Inflammatory macrophage treated with lipopolysaccharide for 1 hour (primary cell): ENCODE measurements around the gene ANKRD13C.
A peak's percentile ranks its signal among the peaks of the same experiment; 100 is the strongest.
"Not testable (repeated sequence)": the region's sequence is repeated elsewhere in the genome, so short reads cannot be mapped to it uniquely, and the experiment has no call there.

Experiments used
- DNase-seq, 2 donors: peaks; one replicate each; pipeline ENCODE4 v3.0.0-alpha.2; 2020 to 2022

ANKRD13C gene

DNA sequence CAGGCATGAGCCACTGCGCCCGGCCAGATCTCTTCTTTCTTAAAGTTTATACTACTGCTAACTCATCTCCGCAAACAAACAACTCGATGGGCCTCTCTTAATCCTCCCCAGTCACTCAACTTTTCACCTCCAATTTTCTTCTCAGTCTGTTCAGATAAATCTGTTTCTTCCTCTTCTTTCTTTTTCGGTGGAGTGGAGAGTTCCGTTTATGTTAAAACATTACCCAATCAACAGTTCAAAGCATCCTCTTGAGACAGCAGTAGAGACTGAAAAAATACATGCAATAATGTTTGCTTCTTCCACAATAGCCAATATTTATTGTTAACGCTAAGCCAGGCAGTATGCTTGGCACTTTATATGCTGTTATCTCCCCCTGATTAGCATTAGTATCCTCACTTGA lies 1.4 kb upstream of the ANKRD13C start:
- peak; percentile 31 to 46 for DNase-seq

DNA sequence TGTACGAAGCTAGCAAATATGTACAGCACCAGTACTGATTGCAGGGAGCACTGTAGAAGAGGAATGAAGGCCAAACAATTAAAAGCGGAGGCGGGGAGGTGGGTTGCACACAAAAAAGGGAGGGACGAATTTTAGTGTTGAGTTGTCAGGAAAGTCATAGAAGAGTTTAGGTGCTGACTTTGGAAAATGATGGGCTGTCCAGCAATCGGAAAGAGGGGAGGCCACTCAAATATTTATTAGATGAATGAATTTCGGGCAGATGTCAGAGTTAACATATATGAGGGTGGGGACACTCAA lies 537 bp upstream of the ANKRD13C start:
- DNase-seq = no peak

DNA sequence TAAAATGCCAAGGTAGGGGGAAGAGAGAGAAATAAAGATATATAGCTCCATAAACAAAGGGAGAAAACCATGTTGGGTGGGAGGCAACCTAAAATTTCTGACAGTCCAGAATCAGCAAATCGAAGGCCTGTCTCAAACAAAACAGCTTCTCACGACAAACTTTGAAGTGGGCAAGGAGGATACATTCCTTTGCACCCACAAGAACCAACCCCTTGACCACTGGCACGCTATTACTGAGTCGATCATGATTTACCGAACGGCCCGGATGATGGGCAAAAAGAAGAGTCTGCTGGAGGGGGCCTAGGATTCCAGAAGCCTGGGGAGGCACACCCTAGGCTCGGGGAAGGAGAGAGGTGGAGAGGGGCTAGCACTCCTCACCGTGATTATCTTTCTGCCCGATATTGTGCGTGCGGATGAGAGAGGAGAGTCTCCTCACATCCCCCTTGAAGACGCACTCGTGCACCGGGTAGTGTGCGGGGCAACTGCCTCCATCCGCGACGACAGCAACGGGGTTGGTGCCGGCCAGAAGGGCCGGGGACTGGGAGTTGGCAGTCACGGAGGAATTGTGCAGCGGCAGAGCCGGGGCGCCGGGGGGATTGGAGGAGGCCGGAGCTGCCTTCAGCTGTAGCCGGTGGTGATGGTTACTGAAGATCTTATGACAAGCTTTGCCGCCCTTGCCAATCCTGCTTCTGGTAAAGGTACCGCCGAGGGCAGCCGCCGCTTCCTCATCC lies 756 bp downstream of the ANKRD13C start:
- no peak for DNase-seq

DNA sequence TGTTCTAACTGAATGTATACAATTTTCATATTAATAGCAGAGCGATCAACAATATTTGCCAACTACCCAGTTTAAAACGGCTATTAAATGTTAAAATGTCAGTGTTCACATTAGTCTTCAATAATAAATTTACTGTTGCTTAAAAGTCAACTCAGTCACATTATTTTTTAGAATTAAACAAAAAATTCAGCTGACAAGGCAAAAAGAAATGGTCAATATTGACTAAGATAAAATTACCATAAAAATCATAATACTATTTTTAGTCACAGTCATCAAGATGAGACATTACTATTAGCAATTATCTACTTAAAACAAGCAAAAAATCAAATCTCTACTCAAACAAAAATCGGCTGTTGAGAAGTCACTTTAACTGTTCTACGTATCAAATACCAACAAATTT lies 1.5 kb downstream of the ANKRD13C start:
- DNase-seq = no peak

DNA sequence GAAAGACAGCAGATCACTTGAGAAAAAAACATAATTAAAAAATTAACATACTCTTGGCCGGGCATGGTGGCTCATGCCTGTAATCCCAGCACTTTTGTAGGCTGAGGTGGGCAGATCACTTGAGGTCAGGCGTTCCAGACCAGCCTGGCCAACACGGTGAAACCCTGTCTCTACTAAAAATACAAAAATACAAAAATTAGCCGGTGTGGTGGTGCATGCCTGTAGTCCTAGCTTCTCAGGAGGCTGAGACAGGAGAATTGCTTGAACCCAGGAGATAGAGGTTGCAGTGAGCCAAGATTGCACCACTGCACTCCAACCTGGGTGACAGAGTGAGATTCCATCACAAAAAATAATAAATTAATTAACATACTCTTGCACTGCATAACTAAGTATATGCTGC lies 4.7 kb downstream of the ANKRD13C start:
- DNase-seq = not testable (repeated sequence)

DNA sequence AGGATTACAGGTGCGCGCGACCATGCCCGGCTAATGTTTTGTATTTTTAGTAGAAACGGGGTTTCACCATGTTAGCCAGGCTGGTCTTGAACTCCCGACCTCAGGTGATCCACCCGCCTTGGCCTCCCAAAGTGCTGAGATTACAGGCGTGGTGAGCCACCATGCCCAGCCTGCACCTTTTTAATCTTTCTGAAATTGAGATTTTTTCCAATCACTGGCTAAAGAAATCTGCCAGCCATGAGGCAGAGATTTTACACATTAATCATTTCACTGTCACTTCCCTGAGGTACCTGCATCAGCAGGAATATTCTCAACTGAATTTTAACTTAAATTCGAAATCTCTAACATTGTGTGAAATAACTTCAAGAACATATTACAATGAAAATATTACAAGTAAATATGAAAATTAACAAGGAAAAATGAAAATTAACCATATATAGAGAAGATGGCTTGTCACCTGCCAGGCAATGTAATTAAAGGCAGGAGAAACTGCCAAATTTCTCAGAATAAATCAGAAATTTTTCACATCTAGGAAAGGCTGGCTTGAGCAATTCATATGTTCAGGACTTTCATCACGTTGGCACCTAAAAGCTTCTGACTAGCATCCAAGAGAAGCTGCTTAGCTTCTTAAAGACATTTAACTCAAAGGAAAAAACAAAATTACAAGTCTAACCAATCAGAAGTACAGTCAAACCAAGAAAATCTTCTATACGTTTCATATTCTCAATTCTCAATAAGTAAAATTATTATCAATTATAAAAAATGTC lies 5.9 kb downstream of the ANKRD13C start:
- no peak for DNase-seq

DNA sequence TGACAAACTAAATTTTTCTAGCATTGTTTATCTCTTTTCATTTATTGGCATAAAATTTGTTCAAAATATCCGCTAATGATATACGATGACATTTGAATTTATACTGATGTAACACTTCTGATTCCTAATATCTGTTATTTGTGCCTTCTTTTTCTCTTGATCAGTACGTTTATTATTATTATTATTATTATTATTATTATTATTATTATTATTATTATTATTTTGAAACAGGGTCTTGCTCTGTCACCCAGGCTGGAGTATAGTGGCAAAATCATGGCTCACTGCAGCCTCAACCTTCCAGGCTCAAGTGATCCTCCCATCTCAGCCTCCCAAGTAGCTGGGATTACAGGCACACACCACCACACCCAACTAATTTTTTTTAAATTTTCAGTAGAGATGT lies 14.9 kb downstream of the ANKRD13C start:
- not testable (repeated sequence) for DNase-seq

DNA sequence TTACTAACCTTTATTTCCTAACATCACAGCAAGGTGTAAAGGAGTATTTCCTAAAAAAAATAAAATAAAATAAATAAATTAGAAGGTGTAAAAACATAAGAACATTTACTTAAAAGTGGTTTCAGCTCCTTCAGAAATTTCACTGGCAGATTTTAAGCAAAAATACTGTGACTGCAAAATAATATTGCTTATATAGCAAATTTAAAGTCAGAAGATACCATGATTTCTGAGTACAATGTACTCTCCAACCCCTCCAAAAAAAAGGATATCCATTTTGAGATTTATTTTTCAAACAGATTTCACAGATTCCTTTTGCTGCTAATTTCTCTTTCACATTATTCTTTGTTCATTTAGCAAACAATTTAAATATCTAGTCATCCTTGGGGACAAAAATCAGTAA lies 18.5 kb downstream of the ANKRD13C start:
- no peak for DNase-seq

DNA sequence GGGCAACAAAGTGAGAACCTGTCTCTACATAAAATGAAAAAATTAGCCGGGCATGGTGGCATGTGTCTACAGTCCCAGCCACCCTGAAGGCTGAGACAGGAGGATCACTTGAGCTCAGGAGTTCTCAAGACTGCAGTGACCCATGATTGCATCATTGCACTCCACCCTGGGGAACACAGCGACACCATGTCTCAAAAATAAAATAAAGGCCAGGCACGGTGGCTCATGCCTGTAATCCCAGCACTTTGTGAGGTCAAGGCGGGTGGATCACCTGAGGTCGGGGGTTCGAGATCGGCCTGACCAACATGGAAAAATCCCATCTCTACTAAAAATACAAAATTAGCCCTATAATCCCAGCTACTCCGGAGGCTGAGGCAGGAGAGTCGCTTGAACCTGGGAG lies 20.1 kb downstream of the ANKRD13C start:
- DNase-seq = no peak

DNA sequence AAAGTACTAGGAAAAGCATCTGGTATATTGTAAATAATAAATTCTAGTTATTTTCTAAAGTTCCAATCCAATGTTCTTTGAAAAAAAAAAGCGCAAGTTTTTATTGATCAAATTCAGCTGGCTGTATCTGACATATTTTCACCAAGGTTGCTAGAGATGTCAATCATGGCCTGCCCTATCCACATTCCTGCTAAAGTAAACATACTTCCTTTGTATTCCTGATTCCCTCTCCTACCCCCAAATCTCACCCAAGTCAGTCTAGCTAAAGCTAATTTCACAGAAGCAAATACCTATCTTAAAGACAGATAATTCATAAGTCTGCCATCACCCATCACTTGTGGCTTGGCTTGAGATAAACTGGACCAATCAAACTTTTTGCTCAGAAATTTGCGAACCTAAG lies 21.3 kb downstream of the ANKRD13C start:
- no peak for DNase-seq

DNA sequence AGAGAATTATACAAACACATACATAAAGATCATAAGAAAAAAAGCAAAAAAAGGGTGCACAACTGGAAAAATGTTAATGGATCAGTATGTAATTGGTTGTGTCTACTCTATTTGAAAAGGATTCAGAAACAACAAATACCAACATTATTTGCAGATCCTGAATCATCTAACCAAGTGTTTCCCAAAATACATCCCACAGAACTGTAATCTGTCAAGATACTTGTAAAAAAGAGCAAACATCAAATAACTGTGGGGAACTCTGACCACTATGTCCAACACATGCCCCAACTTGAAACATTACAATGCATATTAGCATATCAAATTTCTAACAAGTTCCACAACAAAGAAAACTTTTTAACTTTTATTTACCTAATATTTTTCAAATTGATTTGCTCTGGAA lies 22.6 kb downstream of the ANKRD13C start:
- no peak for DNase-seq

DNA sequence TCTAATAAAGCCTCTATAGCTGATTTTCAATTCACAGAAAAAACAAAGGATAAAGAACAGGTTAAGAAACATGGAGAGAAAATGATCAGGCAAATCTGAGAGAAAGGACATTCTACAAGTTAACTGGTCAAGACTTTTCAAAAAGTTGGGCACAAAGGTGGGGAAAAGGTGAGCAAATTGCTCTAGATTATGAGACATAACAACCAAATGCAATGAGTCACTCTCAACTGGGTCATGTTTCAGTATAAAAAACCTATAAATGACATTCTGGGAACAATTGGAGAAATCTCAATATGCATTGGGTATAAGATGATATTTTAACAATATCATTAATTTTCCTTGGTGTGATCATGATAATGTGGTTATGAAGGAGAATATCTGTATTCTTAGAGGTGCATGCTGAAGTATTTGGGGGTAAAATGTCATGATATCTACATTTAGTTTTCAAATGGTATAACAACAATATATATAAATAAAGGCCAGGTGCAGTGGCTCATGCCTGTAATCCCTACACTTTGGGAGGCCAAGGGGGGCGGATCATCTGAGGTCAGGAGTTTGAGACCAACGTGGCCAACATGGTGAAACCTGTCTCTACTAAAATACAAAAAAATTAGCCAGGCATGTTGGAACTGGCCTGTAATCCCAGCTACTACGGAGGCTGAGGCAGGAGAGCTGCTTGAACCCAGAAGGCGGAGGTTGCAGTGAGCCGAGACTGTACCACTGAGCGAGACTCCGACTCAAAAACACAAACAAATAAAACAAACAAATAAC lies 27.0 kb downstream of the ANKRD13C start:
- DNase-seq = no peak

DNA sequence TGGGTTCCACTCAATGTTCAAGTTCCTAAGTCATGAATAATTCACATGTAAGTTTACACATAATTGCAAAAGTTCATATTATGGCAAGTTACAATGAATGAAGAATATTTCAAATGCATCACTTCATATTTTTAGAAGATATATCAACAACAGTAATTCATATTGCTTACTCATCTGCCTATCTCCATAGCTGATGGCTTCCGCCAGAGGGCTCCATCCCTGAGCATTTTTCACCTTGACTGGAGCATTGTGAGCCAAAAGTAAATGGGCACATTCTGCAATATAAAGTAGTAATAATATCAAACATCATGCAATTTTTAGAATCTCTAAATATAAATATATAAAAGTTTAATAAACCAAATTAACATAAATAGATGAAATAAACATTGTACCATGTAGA lies 29.8 kb downstream of the ANKRD13C start:
- DNase-seq = no peak

DNA sequence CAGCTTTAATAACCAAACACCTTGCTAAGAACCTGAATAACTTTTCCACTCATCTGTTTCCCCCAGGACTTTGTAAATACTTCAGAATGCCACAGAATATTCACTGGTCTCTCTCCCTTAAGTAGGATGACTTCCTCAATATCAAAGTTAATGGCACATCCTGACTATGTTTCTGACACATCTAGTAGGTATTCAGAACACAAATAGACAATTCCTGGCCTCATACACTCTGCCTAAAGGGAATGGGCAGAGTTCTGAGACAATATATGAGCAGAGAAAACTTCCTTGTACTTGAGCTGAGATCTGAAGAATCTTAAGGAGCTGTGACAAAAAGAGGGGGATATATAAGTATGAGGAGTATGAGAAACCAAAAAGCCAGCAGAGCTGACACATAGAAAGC lies 34.8 kb downstream of the ANKRD13C start:
- DNase-seq = no peak

DNA sequence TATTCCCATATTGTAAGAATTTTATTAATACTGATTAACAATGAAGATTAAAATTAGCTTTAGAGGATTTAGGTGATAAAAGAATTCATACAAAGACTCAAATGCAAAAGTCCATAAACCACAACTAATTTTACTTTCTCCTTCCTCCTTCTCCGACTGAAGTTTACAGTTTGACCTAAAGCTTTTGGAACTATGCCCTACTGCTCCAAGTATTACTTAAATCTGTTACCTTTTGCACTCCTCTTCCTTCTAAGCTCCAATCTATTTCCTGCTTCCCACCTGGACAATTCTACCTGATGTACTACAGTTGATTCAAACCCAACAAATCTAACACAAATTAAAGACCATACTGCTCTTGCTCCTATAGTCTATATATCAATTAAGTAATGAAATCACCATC lies 36.3 kb downstream of the ANKRD13C start:
- DNase-seq = no peak

DNA sequence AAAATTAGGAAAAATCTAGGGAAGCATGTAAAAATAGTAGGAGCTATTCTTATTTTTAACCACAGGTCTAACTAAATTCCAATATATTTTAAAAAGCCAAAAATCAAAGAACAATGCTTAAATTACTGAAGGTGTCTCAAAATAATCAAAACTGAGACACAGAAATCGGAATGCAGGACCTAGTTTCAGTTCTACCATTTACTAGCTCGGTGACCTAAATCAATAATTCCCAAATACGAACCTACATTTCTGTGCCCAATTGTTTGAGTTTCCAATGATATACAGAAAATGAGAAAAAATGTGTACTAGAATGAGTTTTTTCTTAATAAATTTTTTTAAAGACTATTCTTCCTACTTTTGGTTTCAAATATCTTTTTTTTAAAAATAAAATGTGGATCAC lies 37.4 kb downstream of the ANKRD13C start:
- DNase-seq = no peak

DNA sequence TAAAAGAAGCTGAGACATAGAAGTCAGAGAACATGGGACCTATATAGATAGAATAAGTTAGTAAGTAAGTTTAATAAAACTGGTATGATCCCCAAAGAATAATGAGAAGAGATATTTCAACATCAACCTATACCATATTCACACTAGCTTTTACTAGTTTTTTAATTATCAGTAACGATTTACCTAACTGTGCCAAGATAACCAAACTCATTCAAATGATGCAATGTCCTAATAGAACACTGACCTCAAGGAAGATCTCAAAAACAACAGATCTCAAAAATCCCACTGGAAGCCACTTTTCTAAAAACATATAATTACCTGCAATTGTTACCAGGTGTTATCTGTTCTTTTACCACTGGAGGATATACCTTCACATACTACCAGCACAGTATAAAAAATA lies 38.7 kb downstream of the ANKRD13C start:
- DNase-seq = no peak

DNA sequence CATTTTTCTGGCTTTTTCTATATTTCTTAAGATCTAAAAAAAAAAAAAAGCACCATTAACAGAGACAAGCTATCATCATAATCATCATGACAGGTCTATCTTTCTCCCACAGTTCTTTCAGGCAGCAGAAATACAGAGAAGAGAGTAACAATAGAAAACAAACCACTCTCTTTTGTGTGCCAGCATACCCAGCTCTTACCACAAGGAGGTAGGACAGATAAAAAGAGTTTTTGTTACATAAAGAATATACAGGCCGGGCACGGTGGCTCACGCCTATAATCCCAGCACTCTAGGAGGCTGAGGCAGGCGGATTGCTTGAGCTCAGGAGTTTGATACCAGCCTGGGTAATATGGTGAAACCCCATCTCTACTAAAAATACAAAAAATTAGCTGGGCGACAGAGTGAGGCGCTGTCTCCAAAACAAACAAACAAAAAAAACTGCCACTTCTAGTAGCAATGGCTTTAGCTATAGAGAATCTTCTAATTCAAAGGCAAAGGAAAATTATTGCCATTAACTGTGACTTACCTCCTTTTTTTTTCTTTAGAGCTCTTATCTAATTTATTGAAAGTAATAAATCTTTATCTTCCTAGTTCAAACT lies 39.7 kb downstream of the ANKRD13C start:
- no peak for DNase-seq

DNA sequence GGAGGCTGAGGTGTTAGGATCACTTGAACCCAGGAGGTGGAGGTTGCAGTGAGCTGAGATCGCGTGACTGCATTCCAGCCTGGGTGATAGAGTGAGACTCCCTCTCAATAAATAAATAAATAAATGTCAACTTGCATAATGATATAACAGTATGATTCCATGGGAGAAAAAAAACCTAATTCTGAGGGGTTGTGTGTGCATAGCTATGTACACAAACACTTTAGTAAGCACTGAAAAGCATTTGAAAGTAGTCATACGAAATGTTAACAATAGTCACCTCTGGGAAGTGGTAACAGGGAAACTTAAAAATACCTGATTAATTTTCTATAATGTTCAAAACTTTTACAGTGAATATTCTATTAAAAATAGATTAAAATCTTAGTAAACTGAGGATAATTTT lies 43.2 kb downstream of the ANKRD13C start:
- DNase-seq = no peak

DNA sequence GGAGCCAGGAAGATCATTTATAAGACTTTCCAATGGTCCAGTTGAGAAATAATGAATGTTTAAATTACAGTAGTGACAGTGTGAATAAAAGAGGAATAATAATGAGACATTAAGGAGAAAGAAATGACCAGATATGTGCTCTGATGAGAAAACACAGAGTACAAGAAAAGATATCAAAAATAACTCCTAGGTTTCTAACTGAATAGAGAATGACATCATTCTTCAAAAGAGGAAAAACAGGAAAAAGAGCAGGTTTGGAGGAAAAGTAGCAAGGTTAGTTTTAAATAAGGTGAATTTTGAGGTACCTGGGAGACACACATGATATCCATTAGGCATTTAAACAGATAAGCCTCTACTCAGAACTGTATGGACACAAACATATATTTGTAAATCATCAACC lies 55.0 kb downstream of the ANKRD13C start:
- no peak for DNase-seq

DNA sequence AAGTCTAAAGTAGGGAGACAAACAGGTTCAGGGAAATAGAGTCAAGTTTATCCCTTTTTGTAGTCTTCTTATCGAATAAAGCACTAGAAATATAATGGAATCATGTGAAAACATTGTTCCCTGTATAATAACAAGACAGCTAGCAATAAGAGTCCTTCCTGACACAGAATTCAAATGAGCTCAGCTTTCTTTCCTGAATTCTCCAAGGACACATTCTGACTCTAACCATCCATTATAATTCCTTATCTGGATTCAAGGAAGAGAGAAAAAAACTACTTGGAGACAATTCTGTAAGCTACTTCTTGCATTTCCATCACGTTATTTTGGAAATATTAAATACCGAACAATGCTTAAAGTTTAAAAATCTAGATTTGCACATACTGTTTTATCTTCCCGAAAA lies 58.8 kb downstream of the ANKRD13C start:
- no peak for DNase-seq

DNA sequence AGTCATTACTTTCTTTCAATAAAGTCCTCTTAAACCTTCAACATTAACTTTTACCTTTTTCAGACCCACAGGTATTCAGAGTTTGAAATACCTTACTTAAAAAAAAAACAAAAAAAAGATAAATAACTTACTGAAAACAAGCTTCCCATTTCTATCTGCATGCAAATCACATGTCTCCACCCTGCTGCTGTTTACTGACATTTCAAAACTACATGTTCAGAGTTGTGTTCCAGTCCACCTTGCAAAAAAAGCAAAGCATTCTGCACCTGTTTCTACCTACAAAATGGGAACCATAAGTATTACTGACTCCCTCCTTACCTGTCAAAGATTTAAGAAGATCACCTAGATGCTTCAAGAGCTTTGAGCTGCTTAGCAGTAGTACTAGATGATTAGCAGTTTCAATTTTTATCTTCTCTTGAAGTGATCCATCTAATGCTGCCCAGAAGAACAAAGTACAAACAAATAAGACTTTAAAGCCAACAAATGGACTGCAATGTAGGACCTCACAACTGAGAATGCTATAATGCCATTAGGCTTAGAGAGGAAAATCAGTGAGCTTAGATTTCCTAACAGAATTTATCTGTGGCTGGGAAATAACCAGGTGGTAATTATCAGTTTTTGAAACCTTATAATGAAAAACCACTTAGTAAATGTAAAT lies 61.2 kb downstream of the ANKRD13C start:
- no peak for DNase-seq

DNA sequence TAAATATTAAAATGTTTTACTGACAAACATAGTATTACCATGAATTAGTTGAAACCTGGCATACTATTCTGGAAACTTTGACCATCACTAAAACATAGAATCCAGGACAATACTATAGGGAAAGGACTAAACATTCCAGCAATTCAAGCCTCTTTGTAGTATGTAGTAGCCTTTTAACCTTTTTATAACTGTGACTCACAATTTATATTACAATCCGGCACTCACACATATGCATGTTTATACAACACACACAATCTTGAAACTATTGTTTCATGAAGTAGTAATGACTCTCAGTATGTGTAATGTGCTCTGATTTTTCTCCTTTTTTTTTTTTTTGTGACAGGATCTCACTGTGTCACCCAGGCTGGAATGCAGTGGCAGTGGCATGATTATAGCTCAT lies 64.3 kb downstream of the ANKRD13C start:
- DNase-seq = no peak
